SK-N-SH treated with all-trans-retinoic acid at 6 μM for 48 hours (cell line): ENCODE data around the gene LIN28B.

ENCODE experiments used
- CSRNP3 ChIP-seq: fragments of 250-450 bp; sonication (Bioruptor Pico); IDR thresholded peaks from 2 replicates; pipeline ENCODE4 v1.5.1; 2021; ENCODE audit warnings: mild to moderate bottlenecking, moderate library complexity
- PATZ1 ChIP-seq: fragments of 250-450 bp; sonication (Bioruptor Pico); IDR thresholded peaks from 2 replicates; pipeline ENCODE4 v1.8.0; 2020; ENCODE audit warnings: mild to moderate bottlenecking, moderate library complexity, borderline replicate concordance
- ZNF565 ChIP-seq: fragments of 450-650 bp; formaldehyde crosslinking; conservative IDR thresholded peaks from 2 replicates; pipeline ENCODE4 v1.5.0; 2020; ENCODE audit warnings: low read depth, mild to moderate bottlenecking, moderate library complexity

- TF ChIP-seq ZNF565 (CRISPR knock-in tag) (no peak), CSRNP3 (CRISPR knock-in tag) (no peak), PATZ1 (CRISPR knock-in tag) (no peak)
Observed at GRCh38 chr6:105005451-105005850, 48.5 kb downstream of the LIN28B start.
